Measurements from ENCODE around the gene CACNB2.

CACNB2 gene

DNA sequence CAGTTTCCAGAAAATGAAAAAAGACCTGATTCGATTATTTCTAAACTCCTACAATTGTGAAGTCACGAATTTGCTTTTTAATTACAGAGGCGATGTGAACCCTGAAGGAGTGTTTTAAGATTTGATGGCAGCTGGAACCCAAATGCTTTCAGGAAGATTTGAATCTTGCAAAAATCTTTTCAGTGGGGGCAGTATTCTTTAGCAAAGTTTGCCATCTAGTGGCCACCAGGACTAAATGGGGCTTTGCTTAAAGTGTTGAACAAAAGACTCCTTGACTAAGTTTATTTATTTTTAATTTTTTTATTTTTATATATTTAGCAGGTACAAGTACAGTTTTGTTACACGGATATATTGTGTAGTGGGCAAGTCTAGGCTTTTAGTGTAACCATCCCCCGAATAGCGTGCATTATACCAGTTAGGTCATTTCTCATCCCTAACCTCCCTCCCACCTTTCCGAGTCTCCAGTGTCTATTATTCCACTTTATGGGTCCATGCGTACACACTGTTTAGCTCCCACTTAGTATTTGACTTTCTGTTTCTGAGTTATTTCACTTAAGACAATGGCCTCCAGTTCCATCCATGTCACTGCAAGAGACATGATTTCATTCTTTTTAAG lies 98.8 kb downstream of the CACNB2 start:
- peak; percentile 49 for DNase-seq (ENCODE audit: low spot score)
- CTCF ChIA-PET: interaction anchor here (0.6 to 1.3 kb wide), 4 partner anchors 11 to 792 kb away, joined by 3 to 5 read pairs (median 4); no protein-coding TSS in a partner anchor
- no peak overlapping the region for H3K27ac ChIP-seq
- TF ChIP-seq, protein P1, sequence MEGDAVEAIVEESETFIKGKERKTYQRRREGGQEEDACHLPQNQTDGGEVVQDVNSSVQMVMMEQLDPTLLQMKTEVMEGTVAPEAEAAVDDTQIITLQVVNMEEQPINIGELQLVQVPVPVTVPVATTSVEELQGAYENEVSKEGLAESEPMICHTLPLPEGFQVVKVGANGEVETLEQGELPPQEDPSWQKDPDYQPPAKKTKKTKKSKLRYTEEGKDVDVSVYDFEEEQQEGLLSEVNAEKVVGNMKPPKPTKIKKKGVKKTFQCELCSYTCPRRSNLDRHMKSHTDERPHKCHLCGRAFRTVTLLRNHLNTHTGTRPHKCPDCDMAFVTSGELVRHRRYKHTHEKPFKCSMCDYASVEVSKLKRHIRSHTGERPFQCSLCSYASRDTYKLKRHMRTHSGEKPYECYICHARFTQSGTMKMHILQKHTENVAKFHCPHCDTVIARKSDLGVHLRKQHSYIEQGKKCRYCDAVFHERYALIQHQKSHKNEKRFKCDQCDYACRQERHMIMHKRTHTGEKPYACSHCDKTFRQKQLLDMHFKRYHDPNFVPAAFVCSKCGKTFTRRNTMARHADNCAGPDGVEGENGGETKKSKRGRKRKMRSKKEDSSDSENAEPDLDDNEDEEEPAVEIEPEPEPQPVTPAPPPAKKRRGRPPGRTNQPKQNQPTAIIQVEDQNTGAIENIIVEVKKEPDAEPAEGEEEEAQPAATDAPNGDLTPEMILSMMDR (conservative IDR thresholded peaks at IDR 0.05; ENCODE audit: low read depth): peak; percentile 52; the same call in 1 of the 2 replicates
- POLR2A ChIA-PET (ENCODE audit: low non-redundant PET): no interaction called here

DNA sequence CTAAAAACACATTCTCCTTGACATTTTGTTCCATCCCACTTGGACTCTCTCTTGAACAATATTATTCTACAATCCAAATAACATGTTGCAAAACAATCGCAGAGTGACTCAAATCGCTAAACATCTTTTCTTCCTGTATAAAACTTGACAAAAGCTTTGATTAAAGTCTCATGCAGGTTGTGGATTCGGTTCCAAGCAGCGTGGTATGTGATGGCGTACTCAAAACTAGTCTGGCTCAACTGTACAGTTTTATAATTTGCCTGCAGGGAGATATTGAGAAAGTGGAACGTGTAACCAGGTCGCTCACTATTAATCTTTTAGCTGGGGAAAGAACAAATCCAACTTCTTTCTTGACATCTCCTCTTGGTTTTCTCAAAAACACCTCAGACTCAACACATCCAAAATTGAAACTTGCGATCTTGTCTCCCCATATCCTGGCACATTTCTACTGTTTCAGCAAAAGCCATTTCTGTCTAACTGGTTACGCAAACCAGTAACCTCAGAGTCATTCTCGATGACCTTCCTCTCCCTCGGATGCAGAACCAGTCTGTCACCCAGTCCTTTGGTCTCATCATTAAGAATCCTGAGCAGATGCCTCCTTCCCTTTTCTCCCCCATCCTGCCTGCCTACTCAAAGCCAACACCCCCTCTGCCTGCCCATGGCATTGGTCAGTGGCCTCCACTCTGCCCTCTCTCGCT lies 100.1 kb downstream of the CACNB2 start:
- ChIA-PET POLR2A (ENCODE audit: low non-redundant PET) (no interaction called here), CTCF (interaction anchor here (0.6 kb wide), 1 partner anchor 72 kb away, joined by 5 read pairs; no protein-coding TSS in a partner anchor)
- no peak for DNase-seq (ENCODE audit: low spot score)
- TF ChIP-seq, protein P1 (conservative IDR thresholded peaks at IDR 0.05; ENCODE audit: low read depth): no peak
- no peak overlapping the region for H3K27ac ChIP-seq

DNA sequence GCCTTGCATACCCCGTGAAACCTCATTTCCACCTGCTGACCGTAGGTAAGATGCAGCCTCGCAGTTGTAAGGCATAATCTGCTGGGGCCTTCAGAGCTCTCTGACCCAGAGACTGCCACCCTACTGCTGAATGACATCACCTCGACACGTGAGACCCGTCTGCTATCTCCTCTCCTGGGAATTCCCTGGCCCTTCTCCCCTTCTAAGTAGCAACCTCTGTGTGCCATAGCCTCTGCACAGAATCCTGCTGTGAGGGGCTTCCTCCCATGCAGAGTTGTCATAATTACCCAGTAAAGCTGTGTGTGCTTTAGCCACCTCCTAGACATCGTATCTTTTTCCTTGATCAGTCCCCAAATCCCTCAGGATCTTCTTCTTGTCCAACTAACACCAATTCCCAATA lies 106.7 kb downstream of the CACNB2 start:
- no peak overlapping the region for H3K27ac ChIP-seq
- DNase-seq (ENCODE audit: low spot score): no peak
- ChIA-PET POLR2A (ENCODE audit: low non-redundant PET) (no interaction called here), CTCF (no interaction called here)
- TF ChIP-seq, protein P1 (conservative IDR thresholded peaks at IDR 0.05; ENCODE audit: low read depth): no peak

DNA sequence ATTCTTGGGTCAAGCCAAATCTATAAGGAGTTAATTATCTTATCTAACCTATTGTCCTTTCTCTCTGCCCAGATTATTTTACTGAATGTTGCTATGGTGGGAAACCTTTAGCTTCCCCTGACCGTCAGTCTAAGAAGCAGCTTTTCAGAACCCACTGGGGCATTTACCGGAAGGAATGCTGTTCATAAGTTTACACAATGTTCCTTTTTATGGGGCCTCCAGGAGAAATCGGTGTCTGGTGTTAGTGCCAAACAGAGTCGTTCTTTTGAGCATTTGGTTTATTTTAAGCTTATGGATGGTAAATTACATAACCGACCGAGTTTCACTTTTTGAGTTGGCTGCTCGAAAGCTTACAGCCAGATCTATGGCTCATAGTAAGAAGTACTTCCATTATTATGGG lies 111.9 kb downstream of the CACNB2 start:
- TF ChIP-seq, protein P1 (conservative IDR thresholded peaks at IDR 0.05; ENCODE audit: low read depth): no peak
- H3K27ac ChIP-seq: no peak overlapping the region
- ChIA-PET CTCF (no interaction called here), POLR2A (ENCODE audit: low non-redundant PET) (no interaction called here)
- DNase-seq (ENCODE audit: low spot score): no peak

DNA sequence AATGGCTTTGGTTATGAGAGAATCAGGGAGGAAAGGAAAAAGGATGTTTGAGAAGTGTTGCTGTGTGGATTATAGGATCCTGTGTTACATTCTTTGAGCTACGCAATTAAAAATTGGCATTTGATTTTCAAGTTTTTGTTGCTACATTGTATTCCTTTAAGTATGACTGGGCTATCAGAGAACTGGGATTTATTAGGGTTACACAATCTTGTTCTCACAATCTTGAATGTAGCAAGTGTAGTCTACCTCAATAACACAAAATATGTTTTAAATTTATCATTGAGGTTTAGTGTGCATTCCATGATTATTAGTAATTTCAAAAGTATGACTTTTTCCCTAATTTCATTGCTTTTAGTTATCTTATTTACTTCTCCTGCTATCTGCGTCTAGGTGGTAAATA lies 113.9 kb downstream of the CACNB2 start:
- CTCF ChIA-PET: no interaction called here
- POLR2A ChIA-PET (ENCODE audit: low non-redundant PET): no interaction called here

DNA sequence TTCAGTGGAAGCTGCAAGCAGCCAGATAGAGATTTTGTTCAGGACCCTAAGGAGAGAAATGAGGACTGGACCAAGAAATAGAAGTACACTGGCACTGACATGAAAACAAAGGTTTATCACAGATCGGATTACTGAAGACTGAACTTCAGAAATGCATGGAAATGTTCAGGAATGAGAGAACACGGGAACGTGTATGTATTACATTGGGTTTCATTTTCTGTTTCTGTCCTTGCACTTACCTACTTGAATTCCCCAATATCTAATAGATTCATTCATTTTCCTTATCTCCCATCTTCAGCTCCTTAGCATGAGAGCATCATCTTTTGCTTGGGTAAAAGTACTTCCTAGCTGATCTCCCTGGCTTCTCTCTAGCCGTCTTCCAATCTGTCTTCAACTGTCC lies 114.5 kb downstream of the CACNB2 start:
- POLR2A ChIA-PET (ENCODE audit: low non-redundant PET): no interaction called here
- no peak for DNase-seq (ENCODE audit: low spot score)
- TF ChIP-seq, protein P1 (conservative IDR thresholded peaks at IDR 0.05; ENCODE audit: low read depth): no peak
- CTCF ChIA-PET: no interaction called here
- H3K27ac ChIP-seq: no peak overlapping the region

More for the DNA sequence above, 113.9 kb downstream of the CACNB2 start:
- no peak overlapping the region for H3K27ac ChIP-seq
- TF ChIP-seq, protein P1 (conservative IDR thresholded peaks at IDR 0.05; ENCODE audit: low read depth): no peak
- no peak for DNase-seq (ENCODE audit: low spot score)

Measured in RWPE1 (cell line).